ENCODE results near the gene B4GALNT3.

Gene B4GALNT3

DNA sequence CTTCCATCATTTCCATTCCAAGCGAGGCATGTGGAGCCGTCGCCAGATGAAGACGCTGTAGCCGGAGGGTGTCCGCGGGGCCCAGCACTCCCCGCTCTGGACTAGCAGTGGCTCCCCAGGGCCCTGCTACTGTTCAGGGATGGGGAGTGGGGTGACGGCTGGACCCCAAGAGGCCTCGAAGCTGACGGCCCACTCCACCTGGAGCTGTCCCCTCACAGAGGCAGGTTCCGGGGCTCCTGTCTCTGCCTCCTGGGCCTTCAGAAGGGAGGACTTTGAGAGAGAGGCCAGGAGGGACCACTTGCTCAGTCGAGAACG lies 101.6 kb downstream of the B4GALNT3 start:
- TF ChIP-seq POLR2AphosphoS5 (IDR thresholded peaks at IDR 0.05; ENCODE audit: low read depth, low read length) (no peak), TAF1 (IDR thresholded peaks at IDR 0.05; ENCODE audit: borderline replicate concordance, insufficient read depth, low read length) (no peak), SIN3A (IDR thresholded peaks at IDR 0.05; ENCODE audit: borderline replicate concordance, insufficient read depth, low read length) (no peak), FOXP2 (optimal IDR thresholded peaks at IDR 0.05; ENCODE audit: borderline replicate concordance, extremely low read depth, extremely low read length, insufficient read depth) (no peak)
- TF ChIP-seq, protein P1, sequence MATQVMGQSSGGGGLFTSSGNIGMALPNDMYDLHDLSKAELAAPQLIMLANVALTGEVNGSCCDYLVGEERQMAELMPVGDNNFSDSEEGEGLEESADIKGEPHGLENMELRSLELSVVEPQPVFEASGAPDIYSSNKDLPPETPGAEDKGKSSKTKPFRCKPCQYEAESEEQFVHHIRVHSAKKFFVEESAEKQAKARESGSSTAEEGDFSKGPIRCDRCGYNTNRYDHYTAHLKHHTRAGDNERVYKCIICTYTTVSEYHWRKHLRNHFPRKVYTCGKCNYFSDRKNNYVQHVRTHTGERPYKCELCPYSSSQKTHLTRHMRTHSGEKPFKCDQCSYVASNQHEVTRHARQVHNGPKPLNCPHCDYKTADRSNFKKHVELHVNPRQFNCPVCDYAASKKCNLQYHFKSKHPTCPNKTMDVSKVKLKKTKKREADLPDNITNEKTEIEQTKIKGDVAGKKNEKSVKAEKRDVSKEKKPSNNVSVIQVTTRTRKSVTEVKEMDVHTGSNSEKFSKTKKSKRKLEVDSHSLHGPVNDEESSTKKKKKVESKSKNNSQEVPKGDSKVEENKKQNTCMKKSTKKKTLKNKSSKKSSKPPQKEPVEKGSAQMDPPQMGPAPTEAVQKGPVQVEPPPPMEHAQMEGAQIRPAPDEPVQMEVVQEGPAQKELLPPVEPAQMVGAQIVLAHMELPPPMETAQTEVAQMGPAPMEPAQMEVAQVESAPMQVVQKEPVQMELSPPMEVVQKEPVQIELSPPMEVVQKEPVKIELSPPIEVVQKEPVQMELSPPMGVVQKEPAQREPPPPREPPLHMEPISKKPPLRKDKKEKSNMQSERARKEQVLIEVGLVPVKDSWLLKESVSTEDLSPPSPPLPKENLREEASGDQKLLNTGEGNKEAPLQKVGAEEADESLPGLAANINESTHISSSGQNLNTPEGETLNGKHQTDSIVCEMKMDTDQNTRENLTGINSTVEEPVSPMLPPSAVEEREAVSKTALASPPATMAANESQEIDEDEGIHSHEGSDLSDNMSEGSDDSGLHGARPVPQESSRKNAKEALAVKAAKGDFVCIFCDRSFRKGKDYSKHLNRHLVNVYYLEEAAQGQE (IDR thresholded peaks at IDR 0.05; ENCODE audit: insufficient read depth in 1 of 2, low read depth in 2 of 2, low read length in 2 of 2), result no peak

DNA sequence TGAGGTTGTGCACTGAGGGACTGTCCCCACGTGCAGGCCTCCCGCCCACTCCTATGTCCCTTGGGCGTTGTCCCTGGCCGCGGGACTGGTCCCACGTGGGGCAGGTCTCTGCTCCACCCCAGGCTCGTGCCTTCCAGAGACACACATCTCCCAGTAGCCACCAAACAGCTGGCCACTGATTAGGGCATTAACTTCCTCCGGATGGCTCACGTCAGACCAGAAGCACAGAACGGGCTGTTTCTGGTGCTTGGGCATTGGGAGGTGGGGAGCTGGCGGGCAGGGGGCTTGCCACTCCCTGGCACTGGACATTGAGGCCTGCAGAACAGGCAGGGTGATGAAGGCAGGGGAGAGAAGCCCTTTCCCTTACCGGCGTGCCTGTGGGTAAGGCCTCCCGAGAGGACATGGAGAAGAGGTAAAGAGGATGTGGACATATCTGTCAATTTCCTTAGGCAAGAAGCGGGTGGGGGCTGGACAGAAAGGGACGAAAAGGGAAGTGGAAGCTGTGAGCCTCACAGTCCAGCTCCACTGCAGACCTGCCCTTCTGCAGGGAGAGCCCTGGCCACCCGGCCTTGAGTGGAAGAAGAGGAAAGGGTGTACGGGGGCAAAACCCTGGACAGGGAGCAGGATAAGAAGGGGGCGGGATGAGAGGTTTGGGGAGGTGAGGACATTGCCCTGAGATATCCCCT lies 102.3 kb downstream of the B4GALNT3 start:
- TF ChIP-seq POLR2AphosphoS5 (IDR thresholded peaks at IDR 0.05; ENCODE audit: low read depth, low read length), result no peak
- TF ChIP-seq TAF1 (IDR thresholded peaks at IDR 0.05; ENCODE audit: borderline replicate concordance, insufficient read depth, low read length), result no peak
- TF ChIP-seq, protein P1 (IDR thresholded peaks at IDR 0.05; ENCODE audit: insufficient read depth in 1 of 2, low read depth in 2 of 2, low read length in 2 of 2), result no peak
- no peak for TF ChIP-seq FOXP2 (optimal IDR thresholded peaks at IDR 0.05; ENCODE audit: borderline replicate concordance, extremely low read depth, extremely low read length, insufficient read depth)
- no peak for TF ChIP-seq SIN3A (IDR thresholded peaks at IDR 0.05; ENCODE audit: borderline replicate concordance, insufficient read depth, low read length)

DNA sequence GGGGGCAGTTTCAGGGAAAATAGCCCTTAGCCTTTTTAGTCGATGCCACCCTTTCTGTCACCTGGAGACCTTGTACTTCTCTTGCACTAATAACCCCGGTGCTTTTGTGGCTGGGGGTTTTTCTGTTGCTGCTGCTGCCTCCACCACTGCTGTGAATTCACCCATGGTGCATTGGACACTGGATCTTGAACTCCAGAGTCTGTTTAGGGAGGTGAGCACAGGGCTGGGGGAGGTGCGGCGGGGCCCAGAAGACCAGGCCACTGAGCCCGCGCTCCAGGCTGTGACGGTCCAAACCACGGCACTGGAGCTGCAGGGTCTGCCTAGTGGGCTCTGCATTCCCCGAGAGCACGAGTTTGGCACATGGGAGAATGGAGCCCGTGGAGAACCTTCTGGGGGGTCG lies 102.9 kb downstream of the B4GALNT3 start:
- no peak for TF ChIP-seq POLR2AphosphoS5 (IDR thresholded peaks at IDR 0.05; ENCODE audit: low read depth, low read length)
- TF ChIP-seq FOXP2 (optimal IDR thresholded peaks at IDR 0.05; ENCODE audit: borderline replicate concordance, extremely low read depth, extremely low read length, insufficient read depth), result no peak
- no peak for TF ChIP-seq SIN3A (IDR thresholded peaks at IDR 0.05; ENCODE audit: borderline replicate concordance, insufficient read depth, low read length)
- no peak for TF ChIP-seq TAF1 (IDR thresholded peaks at IDR 0.05; ENCODE audit: borderline replicate concordance, insufficient read depth, low read length)
- TF ChIP-seq, protein P1 (IDR thresholded peaks at IDR 0.05; ENCODE audit: insufficient read depth in 1 of 2, low read depth in 2 of 2, low read length in 2 of 2), result no peak

DNA sequence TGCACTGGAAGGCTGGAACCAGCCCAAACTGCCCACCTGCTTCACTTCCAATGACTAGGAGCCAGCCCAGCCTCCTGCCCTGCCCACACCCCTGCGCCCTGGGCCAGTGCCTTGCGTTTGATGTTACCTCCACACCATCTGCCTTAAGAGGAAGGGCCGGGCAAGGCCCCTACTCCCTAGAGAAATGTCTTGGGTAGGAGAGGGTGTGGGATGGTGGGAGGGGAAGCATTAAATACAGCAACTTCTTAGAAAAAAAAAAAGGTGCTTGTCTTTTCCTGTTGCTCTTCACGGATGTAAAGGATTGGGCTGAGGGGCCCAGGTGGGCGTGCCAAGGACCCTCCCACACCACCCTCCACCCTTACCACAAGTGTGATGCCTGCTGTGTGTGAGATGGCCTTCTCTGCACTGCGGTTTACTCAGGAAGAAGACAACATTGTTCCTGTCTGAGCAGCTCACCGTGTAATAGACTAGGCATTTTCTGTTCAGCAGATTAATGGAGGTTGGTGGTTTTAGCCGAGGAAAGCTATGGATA lies 103.6 kb downstream of the B4GALNT3 start:
- no peak for TF ChIP-seq POLR2AphosphoS5 (IDR thresholded peaks at IDR 0.05; ENCODE audit: low read depth, low read length)
- no peak for TF ChIP-seq FOXP2 (optimal IDR thresholded peaks at IDR 0.05; ENCODE audit: borderline replicate concordance, extremely low read depth, extremely low read length, insufficient read depth)
- no peak for TF ChIP-seq TAF1 (IDR thresholded peaks at IDR 0.05; ENCODE audit: borderline replicate concordance, insufficient read depth, low read length)

DNA sequence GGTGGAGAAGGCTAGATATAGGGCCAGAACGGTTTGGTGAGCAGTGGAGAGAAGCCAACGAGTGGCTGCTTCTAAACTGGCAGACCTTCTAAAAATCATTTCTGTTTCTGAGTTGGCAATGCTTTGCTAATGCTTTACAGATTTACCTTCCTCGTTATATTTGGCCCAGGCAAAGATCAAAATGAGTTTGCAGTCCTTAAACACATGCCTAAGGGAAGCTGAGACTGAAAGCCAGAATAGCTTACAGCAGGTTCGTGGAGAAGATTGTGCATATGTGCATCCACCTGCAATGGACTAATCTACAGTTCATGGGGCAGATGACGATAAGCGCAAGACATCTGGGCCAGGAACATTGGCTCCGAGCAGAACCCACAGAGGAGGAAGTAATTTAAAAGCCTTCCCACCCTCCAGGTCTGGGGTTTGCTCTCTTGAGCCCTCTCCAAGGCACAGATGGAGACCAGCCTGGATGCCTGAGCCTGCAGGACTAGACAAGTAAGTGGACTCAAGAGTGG lies 104.1 kb downstream of the B4GALNT3 start:
- no peak for TF ChIP-seq POLR2AphosphoS5 (IDR thresholded peaks at IDR 0.05; ENCODE audit: low read depth, low read length)
- TF ChIP-seq, protein P1 (IDR thresholded peaks at IDR 0.05; ENCODE audit: insufficient read depth in 1 of 2, low read depth in 2 of 2, low read length in 2 of 2), result no peak
- no peak for TF ChIP-seq SIN3A (IDR thresholded peaks at IDR 0.05; ENCODE audit: borderline replicate concordance, insufficient read depth, low read length)
- no peak for TF ChIP-seq TAF1 (IDR thresholded peaks at IDR 0.05; ENCODE audit: borderline replicate concordance, insufficient read depth, low read length)
- no peak for TF ChIP-seq FOXP2 (optimal IDR thresholded peaks at IDR 0.05; ENCODE audit: borderline replicate concordance, extremely low read depth, extremely low read length, insufficient read depth)

All from PFSK-1 (cell line).